HL-60 (cell line): ENCODE data around the gene NACC2.

ENCODE experiments used
- CTCF ChIP-seq: IDR thresholded peaks from one replicate; pipeline ENCODE4 v1.5.1; 2011; ENCODE audit warnings: low read length, control low read depth, inconsistent platforms; ENCODE audit not compliant: insufficient read depth
- GABPA ChIP-seq: IDR thresholded peaks from 2 replicates; pipeline ENCODE4 v1.6.1; 2012; ENCODE audit warnings: low read depth
- POLR2AphosphoS5 ChIP-seq: IDR thresholded peaks from 2 replicates; pipeline ENCODE4 v1.6.1; 2012; ENCODE audit warnings: low read depth
- REST ChIP-seq: IDR thresholded peaks from 2 replicates; pipeline ENCODE4 v1.6.1; 2012; ENCODE audit warnings: low read depth; ENCODE audit not compliant: insufficient replicate concordance
- SPI1 ChIP-seq: IDR thresholded peaks from 2 replicates; pipeline ENCODE4 v1.6.1; 2012; ENCODE audit warnings: low read depth, mild to moderate bottlenecking, borderline replicate concordance

- no peak for TF ChIP-seq CTCF
- TF ChIP-seq GABPA = no peak
- no peak for TF ChIP-seq POLR2AphosphoS5
- TF ChIP-seq REST = no peak
- TF ChIP-seq SPI1 = no peak
Observed at GRCh38 chr9:136095070-136096058, at the start of gene NACC2.
